HG03378 (cell line): ENCODE measurements around the gene PLCH2.

Experiments
- ATAC-seq: cut with Tn5 transposase; IDR thresholded peaks from one replicate; pipeline ENCODE4 v1.9.1; 2021; ENCODE audit warnings: mild to moderate bottlenecking, moderate library complexity; ENCODE audit not compliant: unreplicated experiment

Gene PLCH2

GRCh38 chr1:2554621-2555387, 78.7 kb downstream of the PLCH2 start:
- ATAC-seq: no peak
